Frontal cortex (tissue), 4 donors: ENCODE results near the gene ABCB1. TPM values are rescaled to one million over a fixed set of nuclear protein-coding genes. Genes with fewer than 3 reads are reported as not detected.
"Not testable (repeated sequence)": the region's sequence is repeated elsewhere in the genome, so short reads cannot be mapped to it uniquely, and the experiment has no call there.

ENCODE experiments used
- DNase-seq, 2 donors: peaks; one replicate each; pipeline ENCODE4 v3.0.0; 2012; ENCODE audit warnings: low spot score in 2 of 2
- FAIRE-seq: peaks from 2 replicates; lab custom pipeline; 2012; peaks lifted over from hg19 to GRCh38; lab: Jason Lieb, UNC
- total RNA-seq: library from RNA; depleted of rRNA; stranded (reverse); fragments of >200 nt; gene quantifications from one replicate; pipeline ENCODE4 v1.2.3, GENCODE V29; 2014
- donor health status: control.
- donor health status: control.
- donor health status: control.

Gene ABCB1
- total RNA-seq, 1 donor from 2014 or later, result 6.5 TPM

- FAIRE-seq, result no peak
Observed at GRCh38 chr7:87476179-87476557, 124.5 kb downstream of the ABCB1 start.

GRCh38 chr7:87475359-87476178 lies 125.1 kb downstream of the ABCB1 start, which contains the start of gene ABCB4:
Gene ABCB4, minus strand, starts transcription at chr7:87475680. Its CDS starts 215 bp downstream, at chr7:87475465.
- DNase-seq (peak; percentile 31 to 48), FAIRE-seq (no peak)

More at GRCh38 chr7:87476179-87476557, 124.5 kb downstream of the ABCB1 start:
- no peak for DNase-seq

- FAIRE-seq (no peak), DNase-seq (peak in 1 of 2 donors; percentile 24)
Observed at GRCh38 chr7:87474533-87475358, 125.9 kb downstream of the ABCB1 start.

GRCh38 chr7:87473986-87474385 lies 126.7 kb downstream of the ABCB1 start:
- no peak for DNase-seq
- FAIRE-seq, result no peak

DNA sequence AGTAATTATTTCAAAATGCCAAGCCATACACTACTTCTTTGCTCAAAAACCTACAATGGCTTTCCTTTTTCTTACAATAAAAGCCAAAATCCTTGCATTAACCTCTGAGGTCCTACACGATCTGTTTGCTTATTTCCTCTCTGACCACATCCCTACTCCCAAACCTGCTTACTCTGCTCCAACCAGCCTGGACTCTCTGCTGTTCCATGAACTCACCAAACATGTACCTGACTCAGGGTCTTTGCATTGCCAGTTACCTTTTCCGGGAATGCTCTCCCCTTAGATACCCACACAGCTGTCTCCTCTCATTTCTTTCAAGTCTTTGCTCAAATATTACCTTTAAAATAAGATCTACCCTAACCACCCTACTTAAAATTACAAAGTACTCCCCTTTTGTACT lies 127.5 kb downstream of the ABCB1 start:
- no peak for DNase-seq
- FAIRE-seq, result no peak

DNA sequence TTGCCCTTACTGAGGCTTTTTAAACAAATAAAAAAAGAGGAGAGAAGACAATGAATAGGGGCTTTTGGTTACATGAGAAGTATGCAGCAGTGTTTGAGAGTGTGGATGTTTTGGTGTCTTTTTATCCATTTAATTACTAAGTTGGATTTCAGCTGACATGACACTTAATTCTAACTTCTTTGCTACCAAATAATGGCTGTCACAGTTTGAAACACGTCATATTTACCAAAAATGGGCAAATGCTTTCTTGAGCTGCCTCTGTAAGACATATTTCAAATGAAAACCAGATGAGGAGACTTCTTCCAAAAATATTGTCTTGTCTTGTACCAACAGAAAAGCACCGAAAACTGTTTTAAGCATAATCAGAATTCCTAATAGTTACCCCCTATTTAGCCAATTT lies 129.2 kb downstream of the ABCB1 start:
- no peak for FAIRE-seq
- no peak for DNase-seq

DNA sequence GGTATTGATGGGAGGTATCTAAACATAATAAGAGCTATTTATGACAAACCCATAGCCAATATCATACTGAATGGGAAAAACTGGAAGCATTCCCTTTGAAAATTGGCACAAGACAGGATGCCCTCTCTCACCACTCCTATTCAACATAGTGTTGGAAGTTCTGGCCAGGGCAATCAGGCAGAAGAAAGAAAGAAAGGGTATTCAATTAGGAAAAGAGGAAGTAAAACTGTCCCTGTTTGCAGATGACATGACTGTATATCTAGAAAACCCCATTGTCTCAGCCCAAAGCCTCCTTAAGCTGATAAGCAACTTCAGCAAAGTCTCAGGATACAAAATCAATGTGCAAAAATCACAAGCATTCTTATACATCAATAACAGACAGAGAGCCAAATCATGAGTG lies 131.5 kb downstream of the ABCB1 start:
- not testable (repeated sequence) for DNase-seq, FAIRE-seq

GRCh38 chr7:87465534-87465880 lies 135.2 kb downstream of the ABCB1 start:
- not testable (repeated sequence) for DNase-seq, FAIRE-seq

DNA sequence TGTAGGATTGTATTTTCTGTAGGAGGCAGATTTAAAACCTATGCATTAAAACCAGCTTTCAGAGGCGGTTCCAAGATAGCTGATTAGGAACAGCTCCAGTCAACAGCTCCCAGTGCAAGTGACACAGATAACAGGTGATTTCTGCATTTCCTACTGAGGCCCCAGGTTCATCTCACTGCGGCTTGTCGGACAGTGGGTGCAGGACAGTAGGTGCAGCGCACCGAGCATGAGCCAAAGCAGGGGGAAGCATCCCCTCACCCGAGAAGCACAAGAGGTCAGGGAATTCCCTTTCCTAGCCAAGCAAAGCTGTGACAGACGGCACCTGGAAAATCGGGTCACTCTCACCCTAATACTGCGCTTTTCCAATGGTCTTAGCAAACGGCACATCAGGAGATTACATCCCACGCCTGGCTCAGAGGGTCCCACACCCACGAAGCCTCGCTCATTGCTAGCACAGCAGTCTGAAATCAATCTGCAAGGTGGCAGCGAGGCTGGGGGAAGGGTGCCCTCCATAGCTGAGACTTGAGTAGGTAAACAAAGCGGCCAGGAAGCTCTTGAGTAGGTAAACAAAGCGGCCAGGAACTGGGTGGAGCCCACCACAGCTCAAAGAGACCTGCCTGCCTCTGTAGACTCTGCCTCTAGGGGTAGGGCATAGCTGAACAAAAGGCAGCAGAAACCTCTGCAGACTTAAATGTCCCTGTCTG lies 135.7 kb downstream of the ABCB1 start:
- DNase-seq, FAIRE-seq: not testable (repeated sequence)

- FAIRE-seq, result no peak
Observed at GRCh38 chr7:87463982-87464381, 136.7 kb downstream of the ABCB1 start.

GRCh38 chr7:87460444-87460843 lies 140.2 kb downstream of the ABCB1 start:
- DNase-seq, FAIRE-seq: not testable (repeated sequence)

More at GRCh38 chr7:87463982-87464381, 136.7 kb downstream of the ABCB1 start:
- no peak for DNase-seq

DNA sequence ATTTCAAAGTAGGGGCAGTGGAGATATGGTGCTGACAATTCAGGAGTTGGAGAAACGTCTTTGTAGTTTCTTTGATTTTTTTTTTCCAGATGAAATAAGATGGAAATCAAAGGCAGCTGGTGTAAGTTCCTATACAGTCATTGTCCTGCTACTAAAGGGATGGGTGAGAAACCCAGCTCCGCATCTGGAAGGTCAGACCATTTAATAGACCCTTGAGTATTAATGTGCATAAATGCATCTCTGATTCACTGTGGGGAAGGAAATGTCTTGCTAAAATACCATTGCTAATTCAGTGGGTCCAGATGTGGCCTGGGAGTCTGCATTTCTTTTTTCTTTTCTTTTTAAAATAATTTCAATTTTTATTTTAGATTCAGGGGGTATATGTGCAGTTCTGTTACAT lies 140.7 kb downstream of the ABCB1 start:
- DNase-seq (no peak), FAIRE-seq (no peak)

DNA sequence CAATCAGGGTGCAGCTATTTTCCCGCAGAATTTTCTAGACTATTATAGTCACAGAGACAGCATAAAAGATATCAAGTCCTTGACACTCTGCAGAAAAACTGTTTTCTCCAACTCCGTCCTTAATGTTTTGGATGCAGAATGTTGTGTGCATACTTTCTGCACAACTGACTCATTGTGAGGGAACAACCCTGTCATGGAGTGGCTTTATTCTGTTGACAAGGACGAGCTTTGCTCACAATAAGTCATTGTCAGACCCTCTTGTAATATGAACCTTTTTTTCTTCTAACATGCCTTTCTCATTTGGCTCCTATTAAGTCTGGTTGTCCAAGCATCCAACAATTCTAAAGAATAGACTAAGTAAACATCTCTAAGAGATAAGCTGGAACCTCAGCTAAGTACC lies 142.5 kb downstream of the ABCB1 start:
- FAIRE-seq (no peak), DNase-seq (no peak)

DNA sequence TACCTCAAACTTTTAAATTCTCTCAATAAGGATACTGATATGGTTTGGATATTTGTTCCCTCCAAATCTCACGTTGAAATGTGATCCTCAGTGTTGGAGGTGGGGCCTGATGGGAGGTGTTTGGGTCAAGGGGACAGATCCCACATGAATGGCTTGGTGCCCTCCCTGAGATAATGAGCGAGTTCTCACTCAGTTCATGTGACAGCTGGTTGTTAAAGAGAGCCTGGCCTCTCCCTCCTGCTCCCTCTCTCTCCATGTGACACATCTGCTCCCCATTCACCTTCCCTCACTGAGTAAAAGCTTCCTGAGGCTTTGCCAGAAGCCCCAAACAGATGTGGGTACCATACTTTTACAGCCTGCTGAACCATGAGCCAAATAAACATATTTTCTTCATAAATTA lies 144.4 kb downstream of the ABCB1 start:
- DNase-seq (no peak), FAIRE-seq (no peak)

Other genes starting within 250 kb of the ABCB1 start
- gene ABCB4, start 125.2 kb downstream of the ABCB1 start, total RNA-seq, result 1.2 TPM
- gene RUNDC3B, start 27.5 kb upstream of the ABCB1 start, total RNA-seq, result 121 TPM